HG02943 (cell line): ENCODE results near the gene PBX1.

Source experiments
- ATAC-seq: cut with Tn5 transposase; IDR thresholded peaks from one replicate; pipeline ENCODE4 v1.9.1; 2021; ENCODE audit warnings: mild to moderate bottlenecking, low read depth, moderate library complexity; ENCODE audit not compliant: unreplicated experiment

Gene PBX1

DNA sequence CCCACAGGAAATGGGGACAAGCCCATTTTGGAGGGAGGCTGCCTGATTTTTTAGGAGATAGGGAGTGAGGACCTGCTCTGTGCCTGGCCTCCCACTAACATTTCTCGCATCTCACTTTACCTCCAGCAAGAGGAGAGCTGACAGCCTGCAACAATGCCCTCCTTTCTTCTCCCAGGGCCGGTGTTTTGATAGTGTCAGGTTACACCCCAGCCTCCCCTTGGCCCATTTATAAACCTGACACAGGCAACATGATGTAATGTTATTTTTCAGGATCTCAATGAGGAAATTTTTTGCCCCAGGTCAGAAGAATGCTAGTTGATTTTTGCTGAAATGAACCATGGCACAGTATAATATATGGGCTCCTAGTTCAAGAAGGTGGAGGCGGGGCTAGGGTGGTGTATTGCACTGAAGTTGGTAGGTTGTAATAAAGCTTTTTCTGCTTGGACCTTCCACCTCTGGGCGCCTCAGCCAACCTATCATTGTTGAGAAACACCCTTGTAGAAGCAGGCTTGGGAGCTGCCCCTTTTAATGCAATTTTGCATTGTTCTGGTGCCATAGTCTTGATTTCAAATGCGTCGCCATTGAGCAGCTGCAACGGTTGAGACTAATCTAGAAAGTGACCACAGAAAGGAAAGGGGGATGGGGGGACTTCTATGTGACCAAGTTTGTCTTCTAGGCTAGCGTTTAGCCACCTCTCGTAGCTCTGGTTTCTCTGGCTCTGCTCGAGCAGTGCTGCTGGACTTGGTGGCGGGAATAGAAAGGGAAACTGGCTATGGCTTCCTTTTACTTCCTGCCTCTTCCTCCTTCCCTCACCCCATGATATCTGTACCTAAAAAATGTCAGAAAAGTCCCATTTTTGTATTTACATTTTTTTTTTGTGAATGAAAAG is 53.0 kb downstream of the PBX1 start:
- ATAC-seq, result no peak

DNA sequence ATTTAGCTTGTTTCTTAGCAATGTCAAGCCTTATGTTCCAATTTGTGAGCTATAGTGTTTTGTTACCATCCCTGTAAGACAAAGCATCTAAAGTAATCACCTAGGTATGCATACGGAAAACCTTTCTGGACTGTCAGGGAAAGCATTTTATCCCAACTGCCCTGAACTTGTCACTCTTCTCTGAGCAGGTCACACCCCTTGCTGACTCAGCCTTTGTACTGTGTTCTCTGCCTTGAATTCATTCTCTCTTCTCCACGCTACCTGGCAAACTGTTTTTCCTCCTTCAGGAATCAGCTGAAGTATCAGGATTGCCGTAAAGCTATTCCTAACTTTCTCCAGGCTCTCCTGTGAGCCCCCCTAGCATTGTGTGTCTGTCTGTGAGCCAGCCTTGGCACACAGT is 54.2 kb downstream of the PBX1 start:
- no peak for ATAC-seq

DNA sequence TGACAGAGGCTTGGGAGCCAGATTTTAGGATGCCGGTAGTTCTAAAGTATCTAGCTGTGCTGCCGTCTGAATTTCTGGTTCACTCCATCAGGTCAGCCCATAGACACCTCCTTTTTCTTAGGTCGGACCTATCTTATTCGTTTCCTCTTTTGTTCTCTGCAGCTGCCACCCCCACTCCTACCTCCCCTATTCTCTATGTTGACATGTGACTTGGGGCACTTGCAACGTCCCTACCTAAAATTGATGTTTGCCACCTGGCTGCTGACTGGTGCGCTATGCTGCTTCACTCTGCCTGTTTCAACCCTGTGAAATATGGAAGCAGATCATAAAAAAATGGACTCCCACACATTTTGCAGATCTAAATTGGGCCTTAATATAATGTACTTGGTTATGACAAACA is 55.3 kb downstream of the PBX1 start:
- ATAC-seq, result no peak

DNA sequence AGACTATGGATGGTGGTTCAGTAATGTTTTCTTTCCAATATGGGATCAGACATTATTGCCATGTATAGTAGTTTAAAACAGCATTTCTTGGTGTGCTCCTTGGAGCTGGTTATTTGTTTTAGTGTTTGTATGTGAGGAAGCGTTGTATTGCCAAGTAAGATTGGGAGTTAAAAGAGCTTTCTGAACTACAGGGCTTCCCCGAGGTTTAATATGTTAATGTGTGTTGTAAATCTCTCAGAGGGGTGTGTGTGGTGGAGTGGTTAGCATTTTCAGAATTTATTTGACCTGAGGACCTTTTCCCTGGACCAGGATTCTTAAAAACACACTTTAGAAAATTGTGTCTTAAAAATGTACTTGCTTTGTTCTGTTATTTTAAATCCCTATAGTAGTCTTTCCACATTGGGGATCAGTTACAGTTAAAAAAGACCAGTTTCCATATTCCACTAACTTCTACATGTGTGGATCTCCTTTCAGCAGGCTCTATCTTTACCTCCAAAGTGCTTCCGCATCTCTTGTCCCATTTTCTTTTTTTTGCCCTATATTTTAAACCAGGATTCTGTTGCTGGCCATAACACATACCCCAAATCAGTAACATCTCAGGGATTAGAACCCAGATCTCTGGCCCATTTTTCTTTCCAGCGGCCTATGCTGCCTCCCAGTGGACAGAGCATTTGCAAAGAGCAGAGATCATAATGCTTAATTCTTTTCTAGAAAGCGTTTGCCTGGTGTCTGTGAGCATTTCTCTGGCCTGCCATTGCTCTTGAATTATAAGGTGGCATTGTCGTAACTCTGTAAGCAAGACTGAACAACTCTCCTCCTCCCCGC is 58.6 kb downstream of the PBX1 start:
- no peak for ATAC-seq

DNA sequence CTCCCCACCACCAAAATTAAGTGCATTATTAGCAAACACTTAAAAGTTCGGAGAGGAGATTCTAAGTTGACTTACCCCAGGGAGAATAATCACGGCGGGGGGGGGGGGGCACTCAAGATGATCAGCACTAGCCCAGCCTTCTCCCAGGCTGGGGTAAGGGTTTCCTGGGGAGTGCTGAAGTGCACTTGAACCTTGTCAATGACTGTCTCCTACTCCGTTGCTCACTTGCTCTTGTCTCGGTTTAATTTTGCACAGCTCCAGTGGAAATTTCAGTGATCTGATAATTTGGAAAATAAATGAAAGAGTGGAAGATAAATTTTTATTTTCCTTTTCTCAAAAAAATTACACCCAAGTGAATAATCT is 59.2 kb downstream of the PBX1 start:
- ATAC-seq, result no peak

DNA sequence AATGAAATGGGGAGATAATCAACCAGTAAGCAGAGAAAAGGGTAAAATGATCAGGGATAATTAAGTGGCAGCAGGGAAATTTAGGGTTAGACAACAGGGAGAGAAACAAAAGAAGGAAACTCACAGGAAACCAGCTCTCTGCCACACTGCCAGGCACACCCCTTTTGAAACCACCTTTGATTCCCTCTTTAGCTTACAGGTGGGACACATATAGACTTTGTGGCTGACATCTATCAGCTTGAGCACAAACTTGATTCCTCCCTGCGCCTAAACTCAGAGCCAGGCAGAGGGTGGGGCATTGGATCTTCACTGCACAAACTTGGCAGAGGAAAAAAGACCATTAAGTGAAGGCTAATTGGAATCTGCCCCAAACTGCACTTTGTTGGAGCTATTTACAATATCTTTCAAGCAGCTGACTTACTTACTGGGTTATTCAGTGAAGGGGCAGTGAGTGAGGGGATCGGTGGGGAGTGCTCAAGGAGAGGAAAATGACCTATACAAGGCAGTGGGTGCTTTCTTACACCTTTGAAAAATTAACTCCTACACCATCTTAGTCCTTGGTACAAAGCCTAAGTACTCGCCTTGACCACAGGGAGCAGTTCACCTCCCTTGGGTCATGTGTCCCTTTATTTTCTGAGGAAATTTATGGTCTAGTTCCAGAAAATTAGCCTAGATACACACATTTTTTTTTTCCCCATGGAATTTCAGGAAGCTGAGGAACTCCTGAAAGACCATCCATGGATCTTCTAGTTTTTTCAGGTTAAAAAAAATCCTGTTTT is 60.2 kb downstream of the PBX1 start:
- no peak for ATAC-seq

DNA sequence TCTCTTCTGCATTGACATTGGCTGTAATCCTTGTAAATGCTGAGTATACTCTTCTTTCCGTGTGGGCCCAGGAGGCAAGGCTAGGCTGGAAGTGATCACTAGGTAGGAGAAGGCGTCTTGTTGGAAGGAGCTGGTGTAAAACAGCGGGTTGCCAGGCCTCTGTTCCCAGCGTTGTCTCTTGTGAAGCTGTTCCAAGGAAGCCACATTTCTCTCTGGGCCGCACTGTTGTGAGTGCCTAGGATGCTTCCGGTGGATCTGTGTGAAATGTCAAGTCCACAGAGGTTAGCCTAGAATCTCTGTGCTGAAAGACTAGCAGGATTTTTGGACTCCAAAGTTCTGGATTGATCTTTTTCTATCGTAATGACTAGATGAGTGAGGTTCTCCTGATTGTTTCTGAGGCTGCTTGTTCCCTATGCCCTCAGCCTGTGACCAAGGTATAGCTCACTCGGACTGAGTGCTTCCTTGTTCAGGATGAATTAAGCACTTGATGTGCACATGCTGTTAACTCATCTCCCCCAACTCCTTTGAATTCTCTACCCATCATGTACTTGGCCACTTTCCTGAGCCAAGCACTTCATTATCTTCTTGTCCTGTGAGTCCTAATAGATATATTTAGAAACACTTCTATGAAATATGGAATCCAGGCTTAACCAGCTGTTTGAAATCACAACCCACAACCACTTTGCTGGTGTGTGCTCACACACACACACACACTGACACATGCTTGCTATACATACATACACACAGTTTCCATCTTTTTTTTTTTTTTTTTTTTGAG is 63.3 kb downstream of the PBX1 start:
- ATAC-seq, result no peak

DNA sequence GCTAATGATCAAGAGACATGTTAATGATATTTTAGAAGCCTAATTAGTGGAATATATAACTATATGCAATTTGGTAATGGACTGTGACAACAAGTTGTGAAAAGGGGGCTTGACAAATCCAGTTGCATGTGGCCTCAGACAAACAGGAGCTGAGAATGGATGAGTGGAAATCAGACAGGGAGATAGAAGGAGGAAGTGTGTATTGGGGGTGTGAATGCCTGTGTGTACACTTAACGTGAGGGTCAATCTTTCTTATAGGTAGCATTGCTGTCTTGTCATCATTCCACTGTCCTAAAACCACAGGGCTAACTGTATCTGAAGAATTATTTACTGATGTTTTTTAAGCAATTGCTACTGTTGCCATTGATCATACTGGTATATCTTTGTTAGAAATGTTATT is 64.8 kb downstream of the PBX1 start:
- no peak for ATAC-seq

DNA sequence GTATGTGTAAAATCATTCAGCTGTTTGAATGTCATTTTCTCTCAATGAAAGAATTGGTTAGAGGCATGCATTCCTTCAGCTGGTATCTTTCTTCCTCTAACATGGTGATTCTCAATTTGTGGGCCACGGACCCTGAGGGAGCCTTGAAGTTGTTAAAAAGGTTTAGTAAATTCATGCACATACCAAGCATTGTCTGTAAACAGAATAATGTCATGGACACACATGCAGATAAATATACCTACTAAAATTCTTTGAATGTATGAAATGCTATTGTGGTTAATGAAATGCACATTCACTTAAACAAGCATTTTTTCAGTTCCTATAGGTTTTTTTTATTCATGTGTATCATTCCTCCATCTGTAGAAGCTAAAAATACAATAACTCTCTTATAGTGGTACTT is 65.4 kb downstream of the PBX1 start:
- ATAC-seq, result no peak

DNA sequence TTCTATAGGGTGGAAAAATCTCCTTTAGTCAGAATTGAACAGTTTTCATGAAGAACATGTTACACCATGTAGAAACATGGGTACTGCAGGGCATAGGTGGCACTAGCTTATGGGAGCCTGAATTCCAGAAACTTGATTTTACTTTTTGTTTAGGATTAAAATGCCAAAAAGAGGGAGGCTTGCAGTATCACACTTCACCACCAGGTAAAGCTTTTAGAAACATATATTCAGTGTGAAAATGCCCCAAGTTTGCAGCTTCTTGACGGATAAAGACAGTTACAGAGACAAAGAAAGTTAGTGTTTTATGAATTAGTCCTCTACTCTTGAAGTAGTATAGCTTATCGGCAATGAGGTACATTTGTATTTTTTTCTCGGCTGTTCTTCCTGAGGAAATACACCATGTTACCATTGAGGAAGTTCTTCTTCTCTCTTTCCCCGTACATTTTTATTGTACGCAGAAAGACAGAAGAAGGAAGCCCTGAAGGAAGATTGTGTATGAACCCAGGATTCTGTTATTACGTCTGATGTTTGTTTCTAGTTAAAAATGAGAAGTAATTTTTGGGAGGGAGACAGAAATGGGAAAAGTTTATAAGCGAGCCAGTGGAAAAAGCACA is 66.1 kb downstream of the PBX1 start:
- ATAC-seq, result no peak

DNA sequence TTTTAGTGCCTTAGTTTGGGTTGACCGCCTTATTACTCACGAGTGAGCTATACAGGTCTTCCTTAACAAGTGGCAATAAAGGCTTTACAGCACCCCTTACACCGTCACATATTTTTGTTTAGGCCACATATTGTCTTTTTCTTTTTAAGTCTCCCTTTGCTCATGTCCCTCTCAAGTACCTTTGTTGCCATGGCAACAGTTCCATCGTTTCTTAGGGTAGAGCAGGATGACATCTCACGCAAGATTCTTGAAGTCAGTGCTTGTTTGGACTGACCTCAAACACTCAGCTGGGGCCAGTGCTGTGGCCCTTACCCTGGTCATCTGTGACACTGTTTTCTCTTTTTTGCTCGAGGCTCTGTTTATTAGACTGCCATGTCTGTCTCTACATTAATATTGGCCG is 69.8 kb downstream of the PBX1 start:
- ATAC-seq, result no peak

DNA sequence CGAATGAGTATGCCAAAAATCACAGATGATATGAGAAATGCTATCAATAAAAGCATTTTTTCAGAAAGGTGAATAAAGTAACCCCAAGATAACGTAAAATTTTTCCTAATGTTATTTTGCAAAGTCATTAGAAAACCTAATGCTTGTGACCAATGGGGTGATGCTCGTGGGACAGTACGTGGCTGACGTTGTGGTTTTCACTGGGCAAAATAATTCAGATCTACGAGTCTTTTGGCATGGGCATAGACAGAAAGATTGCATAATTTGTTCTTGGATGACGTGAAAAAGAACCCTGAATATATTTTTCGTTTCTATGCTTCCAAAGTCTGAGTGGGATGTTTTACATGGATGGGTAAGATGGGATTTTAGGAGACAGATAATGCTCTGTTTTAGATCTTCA is 71.0 kb downstream of the PBX1 start:
- no peak for ATAC-seq

DNA sequence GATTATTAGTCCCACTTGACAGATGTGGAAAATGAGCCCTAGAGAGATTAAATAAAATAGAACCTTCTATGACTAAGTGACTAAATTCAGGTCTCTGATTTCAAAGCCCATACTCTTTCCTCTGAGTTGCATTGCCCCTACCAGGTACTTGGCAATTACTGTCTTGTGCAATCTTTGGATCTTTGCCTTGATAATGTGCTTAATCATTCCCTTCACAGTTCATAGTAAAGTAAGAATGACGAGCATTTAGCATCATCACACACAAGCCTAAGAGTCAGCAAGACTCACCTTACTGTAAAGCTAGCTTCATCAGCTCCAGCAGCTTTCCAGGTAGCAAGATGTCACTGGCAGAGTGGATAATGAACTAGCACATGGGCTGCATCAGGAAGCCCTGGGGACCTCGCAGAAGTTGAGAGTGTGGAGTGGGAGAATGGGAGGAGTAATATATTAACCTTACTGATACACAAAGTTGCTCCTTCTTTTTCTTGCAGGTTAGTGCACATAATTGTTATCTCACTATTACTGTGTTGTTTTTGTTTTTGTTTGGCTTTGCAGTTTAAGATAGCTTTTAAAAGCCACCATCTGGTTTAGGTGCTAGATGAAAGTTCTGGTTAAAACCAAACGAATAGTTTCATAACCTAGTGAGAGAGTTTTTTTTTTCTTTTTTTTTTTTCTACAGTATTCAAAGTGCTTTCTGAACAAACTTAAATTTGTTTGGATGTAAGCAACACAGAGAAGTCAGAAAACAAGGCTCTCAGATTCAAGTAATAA is 71.8 kb downstream of the PBX1 start:
- no peak for ATAC-seq

DNA sequence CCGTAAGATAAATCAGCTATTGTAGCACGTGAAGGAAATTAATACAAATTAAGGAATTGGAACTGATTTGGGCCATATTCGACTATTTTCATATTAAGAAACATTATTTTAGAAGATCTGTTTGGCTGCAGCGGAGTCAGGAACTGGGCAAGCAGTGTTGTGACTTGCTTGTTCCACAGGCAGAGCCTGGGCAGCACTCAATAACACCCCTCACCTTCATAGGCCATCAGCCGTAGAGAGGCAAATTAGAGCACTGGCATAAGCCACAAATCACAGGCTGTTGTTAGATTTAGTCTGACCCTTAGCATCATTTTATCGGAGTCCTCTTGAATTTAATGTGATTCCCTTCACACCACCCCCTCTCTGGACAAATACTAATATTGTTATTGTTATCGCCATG is 72.8 kb downstream of the PBX1 start:
- no peak for ATAC-seq

DNA sequence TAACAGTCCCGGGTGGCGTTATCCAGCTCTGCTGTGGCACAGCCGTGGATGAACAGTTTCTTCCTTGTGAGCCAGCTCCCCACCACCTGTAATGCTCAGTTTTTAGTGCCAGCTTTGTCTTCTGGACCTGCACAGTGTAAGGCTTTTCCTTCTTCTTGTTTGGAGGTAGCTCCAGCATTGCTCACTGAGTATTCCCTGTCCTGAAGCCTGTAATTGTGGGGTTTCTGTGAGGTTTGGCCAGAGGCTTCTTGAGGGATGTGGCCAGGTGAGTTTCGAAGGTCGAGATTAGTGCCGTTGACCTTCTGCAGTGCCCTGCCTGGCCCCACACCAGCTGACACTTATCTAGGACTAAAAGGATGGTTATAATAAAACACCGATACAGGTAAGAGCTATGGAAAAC is 75.0 kb downstream of the PBX1 start:
- ATAC-seq, result no peak

DNA sequence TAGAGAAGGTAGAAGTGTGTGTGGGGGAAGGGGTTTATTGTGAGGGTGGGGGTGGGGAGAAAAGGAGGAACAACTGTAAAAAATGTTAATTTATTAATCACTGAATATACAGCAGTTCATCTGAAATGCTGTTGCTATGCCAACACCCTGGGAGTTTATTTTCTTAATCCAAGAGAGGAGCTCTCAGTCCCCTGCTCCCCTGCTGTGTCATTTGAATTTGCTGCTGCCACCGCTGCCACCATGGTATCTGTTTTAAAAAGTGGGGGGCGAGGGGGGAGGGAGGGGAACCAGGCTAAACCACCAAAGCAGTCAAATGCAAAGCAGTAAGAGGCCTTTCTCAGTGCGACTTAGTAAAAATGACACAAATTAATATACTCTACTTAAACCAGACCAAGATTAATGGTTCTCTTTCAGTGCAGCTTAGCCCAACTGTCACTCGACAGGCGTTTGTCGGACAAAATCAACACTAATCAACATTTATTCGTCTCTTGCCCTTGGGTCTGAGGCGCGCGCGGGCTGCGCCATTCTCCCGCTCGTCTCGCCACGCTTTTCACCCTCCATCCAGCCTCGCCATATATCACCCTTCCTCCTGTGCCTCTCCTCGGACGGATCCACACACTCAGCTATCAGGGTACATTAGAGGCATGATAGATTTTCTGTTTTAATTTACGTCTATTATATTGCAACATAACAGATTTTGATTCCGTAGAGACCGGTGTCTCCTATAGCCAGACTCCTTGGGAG is 76.2 kb downstream of the PBX1 start:
- ATAC-seq, result no peak

DNA sequence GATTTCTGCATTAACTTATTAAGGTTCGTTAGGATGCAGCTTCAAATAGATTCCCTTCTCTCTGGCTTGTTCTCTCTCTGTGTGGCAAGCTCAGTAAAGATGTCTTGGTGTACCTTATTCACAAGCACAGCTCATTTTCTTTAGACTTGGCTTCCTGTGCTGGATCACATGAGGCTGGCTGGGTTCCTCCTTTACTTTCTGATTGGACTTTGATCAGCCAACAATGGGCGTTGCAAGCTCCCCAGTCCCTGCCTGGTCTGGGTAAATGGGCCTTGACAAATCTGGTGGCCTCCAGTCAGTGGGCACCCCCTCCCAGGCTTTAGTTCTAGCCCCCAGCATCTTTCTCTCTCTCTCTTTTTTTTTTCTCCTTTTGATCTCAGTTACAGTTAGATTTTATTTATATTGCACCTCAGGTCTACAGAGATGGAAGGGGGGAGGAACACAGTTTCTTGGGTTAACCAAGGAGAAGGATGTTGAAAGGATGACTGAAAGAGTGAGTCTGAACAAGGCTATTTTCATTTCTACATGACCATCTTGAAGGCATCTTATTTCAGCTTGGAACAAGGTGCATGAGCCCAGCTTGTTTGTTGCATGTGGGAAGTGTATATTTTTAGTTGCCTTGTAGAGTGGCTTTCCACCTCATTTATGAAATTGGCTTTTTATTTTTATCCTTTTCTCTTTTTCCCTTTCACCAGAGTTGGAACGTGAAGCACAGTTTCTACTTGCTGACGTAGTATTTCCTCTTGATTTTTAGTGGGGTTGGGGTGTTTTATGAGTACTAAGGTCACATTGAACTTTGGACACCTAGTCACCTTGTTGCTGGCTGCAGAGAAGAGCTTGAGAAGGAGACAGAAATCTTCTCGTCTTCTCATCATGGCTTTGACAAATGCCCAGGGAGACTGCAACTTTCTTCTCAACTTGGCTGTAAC is 77.1 kb downstream of the PBX1 start:
- no peak for ATAC-seq
